Activated CD8-positive, alpha-beta memory T cell treated with anti-CD3 and anti-CD28 coated beads for 48 hours (primary cell): Measurements from ENCODE around the gene KLF11.
"Not testable (repeated sequence)": the region's sequence is repeated elsewhere in the genome, so short reads cannot be mapped to it uniquely, and the experiment has no call there.

ENCODE experiments used
- DNase-seq, 3 experiments: peaks; one replicate each; pipeline ENCODE4 v3.0.0-alpha.2; 2020; ENCODE audit warnings: low read depth in 2 of 3, low spot score in 2 of 3

KLF11 gene

GRCh38 chr2:10083046-10083445 lies 39.7 kb downstream of the KLF11 start:
- DNase-seq = no peak

GRCh38 chr2:10083692-10084211 lies 40.4 kb downstream of the KLF11 start:
- DNase-seq = no peak

- no peak for DNase-seq
These were observed 41.0 kb downstream of the KLF11 start for GRCh38 chr2:10084223-10084865.

- DNase-seq = no peak
These were observed 41.8 kb downstream of the KLF11 start for GRCh38 chr2:10085043-10085667.

GRCh38 chr2:10085668-10086059 lies 42.3 kb downstream of the KLF11 start:
- no peak for DNase-seq

GRCh38 chr2:10086950-10087349 lies 43.6 kb downstream of the KLF11 start:
- no peak for DNase-seq

GRCh38 chr2:10087360-10087759 lies 44.0 kb downstream of the KLF11 start:
- DNase-seq = no peak

- no peak for DNase-seq
These were observed 46.3 kb downstream of the KLF11 start for GRCh38 chr2:10089565-10090190.

GRCh38 chr2:10091182-10091888 lies 48.0 kb downstream of the KLF11 start:
- DNase-seq = no peak

- not testable (repeated sequence) for DNase-seq
These were observed 48.5 kb downstream of the KLF11 start for GRCh38 chr2:10091889-10092244.

- DNase-seq = no peak
These were observed 51.0 kb downstream of the KLF11 start for GRCh38 chr2:10094271-10094814.

- DNase-seq = no peak
These were observed 51.8 kb downstream of the KLF11 start for GRCh38 chr2:10095175-10095574.

- DNase-seq = no peak
These were observed 53.3 kb downstream of the KLF11 start for GRCh38 chr2:10096641-10097040.

GRCh38 chr2:10097352-10098148 lies 54.2 kb downstream of the KLF11 start:
- no peak for DNase-seq

GRCh38 chr2:10101491-10101890 lies 58.1 kb downstream of the KLF11 start:
- DNase-seq = no peak

GRCh38 chr2:10103179-10103578 lies 59.8 kb downstream of the KLF11 start:
- no peak for DNase-seq
